IMR-90 (cell line): ENCODE results near the gene MYBPC3. TPM values are rescaled to one million over a fixed set of nuclear protein-coding genes. Genes with fewer than 3 reads are reported as not detected.
A peak's percentile ranks its signal among the peaks of the same experiment; 100 is the strongest.

Source experiments
- ATAC-seq: fragments of 200-7000 bp; cut with Tn5 transposase; 2 replicates; pipeline ENCODE4 v1.9.1; 2020; ENCODE audit warnings: low read depth, mild to moderate bottlenecking, moderate library complexity
- BruUV-seq: library from RNA; stranded (reverse); fragments of 400-500 nt; replicated peaks from 2 replicates; lab custom pipeline; 2021; lab: Mats Ljungman, UMichigan
- CTCF ChIA-PET: fragments of 300-600 bp; formaldehyde crosslinking; extraction: SDS; loops from one replicate; lab custom pipeline; 2021; ENCODE audit warnings: antibody characterized with exemption; lab: Yijun Ruan, JAX
- POLR2A ChIA-PET: fragments of 300-600 bp; sonication (Branson Sonifier 250); formaldehyde crosslinking; loops from one replicate; lab custom pipeline; 2022; ENCODE audit warnings: antibody characterized with exemption; ENCODE audit not compliant: unreplicated experiment; lab: Charles Lee
- DNase-seq: peaks from one replicate; pipeline ENCODE4 v3.0.0; 2013
- H2AFZ ChIP-seq: replicated peaks from 2 replicates; pipeline ENCODE3; 2013; ENCODE audit warnings: low read length, mild to moderate bottlenecking; ENCODE audit not compliant: poor library complexity
- H2AK5ac ChIP-seq: 2 replicates; pipeline ENCODE4 v1.6.1; 2013; ENCODE audit warnings: low read depth, low read length, inconsistent platforms
- H2AK9ac ChIP-seq: replicated peaks from 2 replicates; pipeline ENCODE3; 2013; ENCODE audit warnings: mild to moderate bottlenecking, low read depth, low read length, moderate library complexity; ENCODE audit not compliant: poor library complexity
- H2BK120ac ChIP-seq: 2 replicates; pipeline ENCODE4 v1.6.1; 2013; ENCODE audit warnings: low read depth, low read length, inconsistent platforms
- H2BK15ac ChIP-seq: 3 replicates; pipeline ENCODE4 v1.6.1; 2013; ENCODE audit warnings: low read depth, low read length, inconsistent platforms
- H2BK20ac ChIP-seq: 2 replicates; pipeline ENCODE4 v1.6.1; 2013; ENCODE audit warnings: low read depth, mild to moderate bottlenecking, inconsistent platforms, low read length, moderate library complexity
- H2BK5ac ChIP-seq: 2 replicates; pipeline ENCODE4 v1.6.1; 2013; ENCODE audit warnings: mild to moderate bottlenecking, low read depth, low read length, inconsistent platforms; ENCODE audit not compliant: poor library complexity, severe bottlenecking
- H3K14ac ChIP-seq: replicated peaks from 2 replicates; pipeline ENCODE4 v1.6.1; 2013; ENCODE audit warnings: low read depth, low read length, inconsistent platforms
- H3K18ac ChIP-seq: 2 replicates; pipeline ENCODE4 v1.6.1; 2013; ENCODE audit warnings: low read depth, low read length, control low read depth
- H3K23ac ChIP-seq: 2 replicates; pipeline ENCODE4 v1.6.1; 2013; ENCODE audit warnings: low read depth, low read length, inconsistent platforms
- H3K27ac ChIP-seq: 2 replicates; pipeline ENCODE4 v1.5.1; 2013; ENCODE audit warnings: mild to moderate bottlenecking, control low read depth, low read length; ENCODE audit not compliant: insufficient read depth
- H3K27me3 ChIP-seq: 2 replicates; pipeline ENCODE4 v1.6.1; 2013; ENCODE audit warnings: low read length; ENCODE audit not compliant: control insufficient read depth, insufficient read depth
- H3K36me3 ChIP-seq: 2 replicates; pipeline ENCODE4 v1.6.1; 2013; ENCODE audit warnings: low read length, mixed read lengths; ENCODE audit not compliant: control insufficient read depth, insufficient read depth
- H3K4ac ChIP-seq: 2 replicates; pipeline ENCODE4 v1.6.1; 2013; ENCODE audit warnings: low read depth, low read length, inconsistent platforms
- H3K4me1 ChIP-seq: 2 replicates; pipeline ENCODE4 v1.6.1; 2013; ENCODE audit warnings: low read length, mixed read lengths; ENCODE audit not compliant: control insufficient read depth, insufficient read depth
- H3K4me2 ChIP-seq: 2 replicates; pipeline ENCODE4 v1.6.1; 2013; ENCODE audit warnings: low read depth, mild to moderate bottlenecking, control low read depth, low read length, moderate library complexity
- H3K4me3 ChIP-seq: 2 replicates; pipeline ENCODE4 v1.5.1; 2013; ENCODE audit warnings: low read depth, mild to moderate bottlenecking, control low read depth, low read length, moderate library complexity; ENCODE audit not compliant: insufficient read depth
- H3K56ac ChIP-seq: 2 replicates; pipeline ENCODE4 v1.6.1; 2013; ENCODE audit warnings: low read length, inconsistent platforms; ENCODE audit not compliant: insufficient read depth; ENCODE audit errors: extremely low read depth
- H3K79me1 ChIP-seq, 2 experiments: 2 replicates each; pipeline ENCODE4 v1.6.1; 2013; ENCODE audit warnings: low read length in 2 of 2, inconsistent platforms in 1 of 2, low read depth in 1 of 2
- H3K9ac ChIP-seq: 2 replicates; pipeline ENCODE4 v1.6.1; 2013; ENCODE audit warnings: low read depth, low read length, control low read depth
- H3K9me1 ChIP-seq: 2 replicates; pipeline ENCODE4 v1.6.1; 2013; ENCODE audit warnings: low read length, inconsistent platforms; ENCODE audit not compliant: insufficient read depth
- H3K9me3 ChIP-seq: 2 replicates; pipeline ENCODE4 v1.6.1; 2013; ENCODE audit warnings: low read length; ENCODE audit not compliant: control insufficient read depth, insufficient read depth
- H4K20me1 ChIP-seq: 2 replicates; pipeline ENCODE4 v1.6.1; 2013; ENCODE audit warnings: low read length, inconsistent platforms; ENCODE audit not compliant: insufficient read depth
- H4K5ac ChIP-seq: 2 replicates; pipeline ENCODE4 v1.6.1; 2013; ENCODE audit warnings: mild to moderate bottlenecking, low read depth, low read length, control low read depth
- H4K8ac ChIP-seq, 2 experiments: 2 replicates each; pipeline ENCODE4 v1.6.1; 2013; ENCODE audit warnings: low read depth in 2 of 2, low read length in 2 of 2, control low read depth in 1 of 2, inconsistent platforms in 1 of 2
- H4K91ac ChIP-seq: 2 replicates; pipeline ENCODE4 v1.6.1; 2013; ENCODE audit warnings: low read depth, low read length, inconsistent platforms; ENCODE audit not compliant: insufficient read depth
- BHLHE40 ChIP-seq: fragments of 150-350 bp; IDR thresholded peaks from 2 replicates; pipeline ENCODE4 v1.6.1; 2016; ENCODE audit warnings: mild to moderate bottlenecking, low read depth, low read length
- FOS ChIP-seq: fragments of 150-350 bp; IDR thresholded peaks from 2 replicates; pipeline ENCODE4 v1.6.1; 2016; ENCODE audit warnings: low read depth, low read length
- MAZ ChIP-seq: IDR thresholded peaks from 2 replicates; pipeline ENCODE4 v1.6.1; 2012; ENCODE audit warnings: low read depth, mild to moderate bottlenecking, low read length, improper control_type of control experiment, moderate library complexity, borderline replicate concordance
- RAD21 ChIP-seq: IDR thresholded peaks from 2 replicates; pipeline ENCODE4 v1.6.1; 2012; ENCODE audit warnings: low read length, improper control_type of control experiment
- USF2 ChIP-seq: fragments of 150-350 bp; IDR thresholded peaks from 2 replicates; pipeline ENCODE4 v1.6.1; 2017; ENCODE audit warnings: mild to moderate bottlenecking, antibody characterized with exemption, low read length, low read depth
- WGBS, 2 experiments: methylation state at CpG; one replicate each; pipeline versions ENCODE4 v1.1.5 to v1.1.7; 2013; ENCODE audit warnings: missing lambda C conversion rate in 2 of 2; ENCODE audit not compliant: insufficient read length in 1 of 2; ENCODE audit errors: extremely low coverage in 2 of 2; 5-methylcytosine and 5-hydroxymethylcytosine counted together
- dilution Hi-C: fragments of 300-500 bp; cut with HindIII; formaldehyde crosslinking; loops from one replicate; pipeline ENCODE4 v1.14.3; 2018; ENCODE audit warnings: low sequenced_read_pairs; ENCODE audit not compliant: unreplicated experiment
- in situ Hi-C: fragments of 300-500 bp; cut with MboI; formaldehyde crosslinking; loops from 3 replicates; pipeline ENCODE4 v1.14.3; 2019; ENCODE audit warnings: low sequenced_read_pairs, inconsistent platforms, mixed read lengths
- intact Hi-C: fragments of 100-400 bp; cut with micrococcal nuclease; formaldehyde crosslinking; loops from 2 replicates; pipeline ENCODE4 v1.10.0; 2022
- polyA plus RNA-seq, 3 experiments: library from polyadenylated mRNA; depleted of rRNA; stranded (reverse); fragments of >200 nt; gene quantifications; 2 replicates each; pipeline ENCODE4 v1.2.3, GENCODE V29; 2012; ENCODE audit warnings: low replicate concordance in 1 of 3
- total RNA-seq: library from RNA; depleted of rRNA; stranded (reverse); fragments of >200 nt; gene quantifications from 2 replicates; pipeline ENCODE4 v1.2.3, GENCODE V29; 2012

MYBPC3 gene
- total and polyA plus RNA-seq, 2 of the 4 experiments (the other 2 are of a cell fraction) = not detected

GRCh38 chr11:47351156-47352126 lies 1.1 kb downstream of the MYBPC3 start:
- ChIA-PET CTCF (no interaction called here), POLR2A (no interaction called here)
- no peak overlapping the region for H2BK15ac ChIP-seq
- no peak overlapping the region for H3K4me2 ChIP-seq
- H3K79me1 ChIP-seq = peaks cover 0 to 2% of the 10 kb centered on the region in 2 experiments; a peak in 1 of 4 replicates
- no peak overlapping the region for H3K18ac ChIP-seq
- H3K9ac ChIP-seq = no peak overlapping the region
- no peaks in the 10 kb centered on the region for H3K4me1 ChIP-seq
- H3K4ac ChIP-seq = no peak overlapping the region
- H3K36me3 ChIP-seq = no peaks in the 10 kb centered on the region
- no peak overlapping the region for H3K27ac ChIP-seq
- no peak overlapping the region for H3K23ac ChIP-seq
- no peak overlapping the region for H3K4me3 ChIP-seq
- no peak overlapping the region for H3K14ac ChIP-seq
- peaks cover 14% of the 10 kb centered on the region for H3K27me3 ChIP-seq
- no peak overlapping the region for H4K91ac ChIP-seq
- no peak overlapping the region for H2BK5ac ChIP-seq
- TF ChIP-seq RAD21 = no peak
- TF ChIP-seq USF2 = no peak
- TF ChIP-seq BHLHE40 = no peak
- no peak for TF ChIP-seq FOS
- TF ChIP-seq MAZ = no peak
- intact Hi-C loops = no loop called here
- no peaks in the 10 kb centered on the region; the same call in 1 of the 2 replicates for H4K20me1 ChIP-seq
- in situ Hi-C loops = loop anchor here (25.0 kb wide), 1 partner anchor 464 kb away; no protein-coding TSS in a partner anchor
- ATAC-seq (no peak), DNase-seq (no peak)
- H2BK120ac ChIP-seq = no peak overlapping the region
- H3K56ac ChIP-seq = no peak overlapping the region
- peaks cover 10% of the 10 kb centered on the region for H3K9me1 ChIP-seq
- H2AK5ac ChIP-seq = no peak overlapping the region
- H4K8ac ChIP-seq = no peak overlapping the region
- H2AFZ ChIP-seq = peak overlapping the region; percentile 53
- H3K9me3 ChIP-seq = no peaks in the 10 kb centered on the region
- 83% methylated on average over 19 of the region's 29 CpGs; no CpG with 5 or more reads in 1 of the 2 experiments for WGBS, 2 experiments
- no TSS peak for BruUV-seq
- no peak overlapping the region for H2AK9ac ChIP-seq
- no peak overlapping the region for H2BK20ac ChIP-seq
- no peak overlapping the region for H4K5ac ChIP-seq
- dilution Hi-C loops = no loop called here
